NCI-H2171 treated with DMSO at 0.1 percent for 48 hours (cell line): Measurements from ENCODE around the gene PPP1R1C.

Source experiments
- DNase-seq: peaks from one replicate; lab custom pipeline; 2025; lab: John Stamatoyannopoulos, UW

PPP1R1C gene

GRCh38 chr2:181972431-181973170 lies 13.1 kb upstream of the PPP1R1C start:
- no peak for DNase-seq

- no peak for DNase-seq
These were observed 12.4 kb upstream of the PPP1R1C start for GRCh38 chr2:181973171-181973783.

GRCh38 chr2:181977661-181978350 lies 7.8 kb upstream of the PPP1R1C start:
- DNase-seq = no peak

- DNase-seq = no peak
These were observed 7.1 kb upstream of the PPP1R1C start for GRCh38 chr2:181978351-181979150.

- no peak for DNase-seq
These were observed 1.6 kb upstream of the PPP1R1C start for GRCh38 chr2:181984060-181984459.

- DNase-seq = no peak
These were observed 630 bp upstream of the PPP1R1C start for GRCh38 chr2:181984814-181985631.

- peak; percentile 17 for DNase-seq
These were observed 2.7 kb downstream of the PPP1R1C start for GRCh38 chr2:181988154-181988924.

- DNase-seq = no peak
These were observed 3.4 kb downstream of the PPP1R1C start for GRCh38 chr2:181989099-181989498.

GRCh38 chr2:181991171-181991885 lies 5.7 kb downstream of the PPP1R1C start:
- DNase-seq = no peak

- no peak for DNase-seq
These were observed 7.1 kb downstream of the PPP1R1C start for GRCh38 chr2:181992776-181993175.

GRCh38 chr2:181995289-181995688 lies 9.6 kb downstream of the PPP1R1C start:
- no peak for DNase-seq

- no peak for DNase-seq
These were observed 12.6 kb downstream of the PPP1R1C start for GRCh38 chr2:181998041-181998835.

GRCh38 chr2:181998891-181999654 lies 13.4 kb downstream of the PPP1R1C start:
- no peak for DNase-seq

- no peak for DNase-seq
These were observed 14.3 kb downstream of the PPP1R1C start for GRCh38 chr2:181999911-182000310.

- DNase-seq = no peak
These were observed 19.4 kb downstream of the PPP1R1C start for GRCh38 chr2:182004945-182005520.

- no peak for DNase-seq
These were observed 21.1 kb downstream of the PPP1R1C start for GRCh38 chr2:182006595-182007341.

- DNase-seq = no peak
These were observed 28.6 kb downstream of the PPP1R1C start for GRCh38 chr2:182014284-182014683.
